Fibroblast of skin of right quadriceps (primary cell): Measurements from ENCODE around the gene HOXB2.

Experiments
- DNase-seq: peaks from one replicate; pipeline ENCODE4 v3.0.0-alpha.2; 2013

The HOXB2 gene

DNA sequence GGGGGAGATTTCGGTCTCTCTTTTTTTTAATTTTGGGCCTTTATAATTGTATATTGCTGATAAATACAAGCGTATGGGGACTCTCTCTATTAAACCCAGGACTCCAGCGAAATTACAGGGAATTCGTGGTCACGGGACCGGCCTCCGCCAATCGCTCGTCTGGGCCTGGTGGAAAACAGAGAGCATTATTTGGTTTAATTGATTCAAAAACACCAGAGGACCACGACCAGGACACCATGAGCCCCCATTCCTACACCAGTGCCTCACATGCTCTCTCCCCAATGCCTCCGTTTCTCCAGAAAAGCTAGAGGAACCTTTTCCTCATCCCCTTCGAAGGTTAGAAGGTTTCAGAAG lies at the start of gene HOXB2:
Gene HOXB2 (minus strand): TSS at position 88 of the 354 bp plus-strand sequence. CDS start 198 bp downstream, outside the sequence.
- DNase-seq, result peak; percentile 70

DNA sequence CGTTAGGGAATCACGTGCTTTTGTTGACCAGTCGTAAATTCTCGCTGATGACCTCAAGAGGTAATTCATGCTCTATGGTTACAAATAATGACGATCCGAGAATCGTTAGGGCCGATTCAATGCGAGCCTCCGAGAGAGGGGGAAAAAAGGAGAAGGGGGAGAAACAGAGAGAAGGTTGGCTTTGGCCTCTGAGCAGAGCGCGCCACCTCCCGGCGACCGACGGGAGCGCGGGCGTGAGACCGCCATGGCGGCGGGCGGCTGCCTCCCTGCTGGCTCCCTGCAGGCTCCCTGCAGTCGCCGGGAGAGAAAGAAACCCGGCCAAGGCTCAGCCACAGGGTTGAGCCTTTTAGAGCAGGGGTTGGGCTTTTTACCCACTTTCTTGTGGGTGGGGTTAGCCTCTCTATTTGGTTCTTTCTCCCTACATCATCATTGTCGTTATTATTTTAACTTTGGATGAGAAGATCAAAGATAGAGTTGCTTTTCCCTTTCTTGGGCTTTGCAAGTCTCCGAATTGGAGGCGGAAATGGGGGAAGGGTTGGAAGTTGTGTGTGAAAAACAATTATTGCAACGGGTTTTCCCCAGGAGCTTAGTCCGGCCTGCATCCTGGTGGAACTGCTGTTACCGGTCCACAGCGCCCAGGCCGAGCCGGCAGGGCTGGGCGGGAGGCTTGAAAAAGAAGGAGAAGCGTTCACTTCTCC lies 49.1 kb upstream of the HOXB2 start:
- peak; percentile 90 for DNase-seq

DNA sequence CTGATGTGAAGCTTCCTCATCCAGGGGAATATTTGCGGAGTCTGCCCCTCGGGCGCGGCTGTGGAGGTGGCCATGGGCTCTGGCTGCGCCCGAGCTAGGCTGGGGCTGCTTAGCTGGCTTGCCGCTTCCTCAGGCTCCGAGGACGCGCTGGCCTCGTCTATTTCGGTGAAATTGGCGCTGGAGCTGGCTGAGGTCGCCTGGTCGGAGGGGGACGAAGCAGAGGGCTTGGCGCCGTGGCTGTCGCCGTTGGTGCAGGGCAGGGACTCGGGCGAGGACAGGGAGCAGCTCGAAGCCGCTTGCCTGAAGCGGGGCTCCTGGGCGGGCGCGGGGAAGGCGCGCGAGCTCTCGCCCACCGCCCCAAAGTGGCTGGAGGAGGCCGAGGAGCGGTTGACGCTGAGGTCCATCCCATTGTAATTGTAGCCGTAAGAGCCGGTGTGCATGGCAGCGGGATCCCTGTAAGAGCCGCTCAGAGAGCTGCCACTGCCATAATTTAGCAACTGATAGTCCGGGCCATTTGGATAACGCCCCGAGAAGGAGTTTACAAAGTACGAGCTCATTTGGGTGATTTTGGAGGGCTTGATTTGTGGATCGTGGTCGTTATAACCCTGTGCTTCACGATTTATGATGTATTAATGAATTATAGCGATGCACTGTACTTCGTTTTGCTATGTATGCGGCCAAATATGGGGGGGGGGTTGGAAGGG lies 48.4 kb upstream of the HOXB2 start, which contains the start of gene HOXB5:
Gene HOXB5 (minus strand): TSS at position 654 of the 704 bp plus-strand sequence. CDS start 97 bp downstream, at position 557.
- DNase-seq, result no peak

DNA sequence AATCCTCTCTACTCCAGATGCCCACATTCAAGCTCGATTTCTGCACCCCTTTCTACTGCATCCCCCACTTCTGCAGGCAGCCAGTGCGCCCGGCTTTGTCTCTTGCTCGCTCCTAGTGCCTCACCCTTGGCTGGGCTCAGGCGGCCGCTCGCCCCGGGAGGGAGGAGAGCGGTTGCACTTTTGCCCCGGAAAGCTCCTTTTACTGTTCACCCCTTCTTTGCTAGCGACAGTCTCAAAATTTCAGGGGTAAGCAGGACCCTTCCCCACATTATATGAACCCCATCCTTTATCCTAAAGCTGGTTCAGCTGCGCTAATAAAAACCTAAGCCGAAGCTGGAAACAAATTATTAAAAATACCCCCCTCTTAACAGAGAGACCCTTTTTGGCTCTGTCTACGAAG lies 47.7 kb upstream of the HOXB2 start:
- DNase-seq, result no peak

DNA sequence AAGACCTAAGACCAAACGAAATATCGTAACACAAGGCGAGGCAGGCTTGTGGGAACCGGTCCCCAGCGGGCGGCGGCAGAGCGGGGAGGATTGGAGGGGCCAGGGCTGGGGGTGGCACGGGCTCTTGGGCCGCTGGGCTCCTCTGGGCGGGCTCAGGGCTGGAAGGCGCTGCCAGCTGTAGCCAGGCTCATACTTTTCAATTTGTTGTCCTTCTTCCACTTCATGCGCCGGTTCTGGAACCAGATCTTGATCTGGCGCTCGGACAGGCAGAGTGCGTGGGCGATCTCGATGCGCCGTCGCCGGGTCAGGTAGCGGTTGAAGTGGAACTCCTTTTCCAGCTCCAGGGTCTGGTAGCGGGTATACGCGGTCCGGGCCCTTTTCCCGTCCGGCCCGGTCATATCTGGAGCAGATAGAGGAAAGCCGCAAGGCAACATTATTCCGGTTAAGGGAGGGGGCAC lies 47.2 kb upstream of the HOXB2 start:
- no peak for DNase-seq

DNA sequence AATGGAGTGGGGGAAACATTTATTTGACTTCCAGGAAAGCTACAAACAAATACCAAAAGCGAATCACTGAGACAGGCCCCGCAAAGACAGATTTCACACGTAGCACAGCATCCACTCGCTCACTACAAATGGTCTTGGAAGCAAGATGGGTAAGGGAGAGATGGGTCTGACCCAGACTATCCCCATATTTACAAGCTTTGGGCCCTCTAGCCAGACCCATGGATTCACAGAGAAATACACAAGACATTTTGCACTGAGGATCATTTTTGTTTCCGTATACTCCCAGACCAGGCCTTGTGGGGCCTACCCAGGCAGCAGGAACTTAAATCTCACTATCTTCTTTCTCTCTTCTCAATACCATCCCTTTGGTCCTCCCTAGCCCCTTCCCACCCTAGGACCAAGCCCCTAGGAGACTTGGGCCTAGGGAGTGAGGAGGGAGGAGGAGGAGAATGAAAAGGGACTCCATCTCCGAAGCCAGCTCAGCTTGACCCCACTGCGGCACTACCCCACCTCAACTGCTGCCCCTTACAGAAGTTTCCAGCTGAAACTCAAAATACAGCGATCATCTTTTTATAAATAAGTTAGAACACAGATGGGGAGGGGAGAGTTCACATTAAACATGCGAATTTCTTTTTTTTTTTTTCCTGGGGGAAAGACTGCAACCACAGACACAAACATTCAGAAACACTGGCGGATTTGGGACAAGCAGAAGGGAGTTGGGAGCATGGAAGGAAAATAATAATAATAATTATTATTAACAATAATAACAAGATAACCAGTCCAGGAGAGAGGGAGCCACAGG lies 46.5 kb upstream of the HOXB2 start:
- DNase-seq, result no peak

DNA sequence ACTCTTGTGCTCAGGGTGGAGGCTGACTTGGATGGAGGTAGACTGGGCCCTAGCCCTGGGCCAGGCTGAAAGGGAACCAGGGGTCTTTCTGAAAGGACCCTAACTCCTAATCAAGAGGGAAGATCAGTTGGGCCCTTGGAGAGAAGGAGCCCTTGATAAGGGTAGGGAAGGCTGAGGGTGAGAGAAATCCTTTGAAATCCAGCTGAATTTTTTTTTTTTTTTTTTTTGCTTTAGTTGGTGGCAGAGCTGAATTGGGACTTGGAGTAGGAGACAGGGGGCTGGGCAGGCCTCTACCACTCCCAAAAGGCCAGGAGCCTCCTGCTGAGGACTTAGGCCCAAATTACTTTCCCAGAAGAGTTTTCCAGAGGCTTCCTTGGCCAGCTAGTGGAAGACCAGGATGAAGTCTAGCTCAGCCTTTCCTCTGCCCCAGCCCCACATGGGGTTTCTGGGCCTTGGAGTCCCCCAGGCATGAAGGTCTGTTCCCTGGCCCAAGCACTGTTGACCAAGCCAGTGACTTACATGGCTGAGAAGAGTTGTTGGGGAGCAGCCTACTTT lies 45.8 kb upstream of the HOXB2 start:
- no peak for DNase-seq

DNA sequence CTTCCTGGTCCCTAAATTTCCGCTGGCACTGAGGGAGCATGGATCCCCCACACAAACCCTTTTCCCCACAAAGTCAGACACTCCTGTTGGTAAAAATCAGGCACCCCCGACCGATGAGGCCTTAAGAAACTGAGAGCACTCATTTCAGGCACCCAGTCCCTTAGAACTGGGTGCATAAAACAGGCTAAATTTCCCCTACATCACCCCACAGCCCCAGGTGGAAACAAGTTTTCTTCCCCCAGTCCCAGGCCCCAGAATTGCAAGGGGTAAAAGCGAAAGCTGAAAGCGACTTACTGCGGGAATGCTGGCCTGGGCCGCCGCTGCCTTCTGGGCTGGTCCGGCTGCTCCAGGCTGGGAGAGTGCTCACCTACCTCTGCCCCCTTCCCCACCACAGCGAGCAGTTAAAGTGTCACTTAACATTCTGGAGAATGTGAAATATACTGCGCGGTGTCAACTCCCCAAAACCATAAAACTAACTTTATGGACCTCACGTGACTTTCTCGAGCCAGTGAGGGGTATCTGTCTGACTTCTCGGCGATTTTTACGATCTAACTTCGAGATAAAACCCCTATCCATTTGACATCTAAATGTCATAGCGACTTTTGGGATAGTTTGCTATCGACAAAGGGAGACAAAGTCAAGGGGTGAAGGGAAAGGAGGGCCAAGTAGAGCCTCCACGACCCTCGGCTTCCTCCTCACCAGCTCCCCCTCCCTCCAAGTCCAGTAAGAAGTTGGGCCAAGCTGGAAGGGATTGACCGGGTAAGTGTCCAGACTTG lies 45.1 kb upstream of the HOXB2 start, which contains the start of gene HOXB3:
Gene HOXB3 (minus strand): TSS at position 411 of the 776 bp plus-strand sequence. CDS start 37,767 bp downstream, outside the sequence.
- peak; percentile 66 for DNase-seq

DNA sequence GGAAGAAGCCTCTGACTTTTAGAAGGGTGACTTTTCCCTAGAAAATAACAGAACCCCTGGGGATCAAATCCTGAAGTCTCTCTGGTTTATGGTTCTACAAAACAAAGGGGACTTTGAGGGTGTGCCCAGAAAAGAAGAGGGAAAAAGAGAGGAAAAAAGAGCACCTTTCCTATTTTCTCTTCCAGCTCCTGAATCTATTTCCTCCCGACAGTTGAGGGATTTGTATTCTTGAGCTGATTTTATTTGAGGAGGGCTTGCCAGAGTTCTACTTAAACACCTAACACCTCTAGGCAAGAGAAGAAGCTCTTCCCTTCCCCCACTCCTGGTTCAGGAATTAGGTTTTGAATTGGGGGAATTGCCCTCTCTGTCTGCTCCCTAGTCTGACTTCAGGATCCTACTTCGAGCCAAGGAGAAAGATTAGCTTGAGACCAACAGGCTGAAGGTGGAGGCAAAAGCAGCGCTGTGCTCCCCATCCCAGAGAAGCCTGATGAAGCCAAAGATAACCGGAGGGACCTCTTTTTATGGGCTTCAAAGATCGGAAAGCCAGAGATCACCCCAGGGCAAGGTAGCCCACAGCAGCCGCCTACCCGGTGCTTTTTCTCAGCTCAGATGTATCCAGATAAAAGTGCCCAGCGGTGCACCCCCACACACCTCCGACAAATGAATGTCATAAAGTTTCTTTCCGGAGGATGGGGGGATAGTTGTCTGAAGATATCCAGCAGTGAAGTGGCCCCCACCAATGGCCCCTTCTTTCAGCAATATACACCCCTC lies 44.3 kb upstream of the HOXB2 start:
- no peak for DNase-seq

DNA sequence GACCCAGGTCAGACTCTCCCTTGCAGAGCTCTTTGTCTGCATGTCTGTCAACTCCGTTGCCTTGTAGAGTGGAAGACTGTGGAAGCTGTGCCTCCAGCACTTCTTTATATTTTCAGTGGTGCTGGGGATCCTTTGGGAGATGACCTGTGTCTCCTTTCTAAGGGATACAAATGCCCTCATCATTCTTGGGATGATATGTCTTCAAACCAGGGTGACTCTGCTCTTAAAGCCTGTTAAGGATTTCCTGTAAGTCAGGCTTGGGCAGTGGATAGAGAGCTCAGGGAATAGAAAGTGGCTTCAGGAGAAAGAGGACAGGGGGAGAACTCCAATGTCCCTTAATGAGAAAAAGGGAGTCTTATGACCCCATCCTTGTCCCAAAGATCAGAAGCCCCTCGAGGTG lies 43.6 kb upstream of the HOXB2 start:
- DNase-seq, result no peak

DNA sequence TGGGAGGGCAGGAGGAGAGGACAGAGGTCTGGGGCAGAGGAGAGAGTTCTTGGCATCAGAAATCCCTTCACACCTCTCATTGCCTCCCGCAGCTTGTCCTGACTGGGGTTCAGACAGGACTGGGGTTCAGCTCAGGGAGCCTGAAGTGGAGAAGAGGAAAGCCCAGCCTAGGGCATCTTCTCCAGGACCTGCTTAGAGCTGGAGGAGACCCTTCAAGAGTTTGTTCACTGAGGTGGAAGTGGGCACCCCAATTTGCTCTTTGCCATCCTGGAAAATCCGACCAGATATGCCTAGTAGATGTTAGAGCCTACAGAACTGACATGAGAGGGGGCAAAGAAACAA lies 43.1 kb upstream of the HOXB2 start:
- no peak for DNase-seq

DNA sequence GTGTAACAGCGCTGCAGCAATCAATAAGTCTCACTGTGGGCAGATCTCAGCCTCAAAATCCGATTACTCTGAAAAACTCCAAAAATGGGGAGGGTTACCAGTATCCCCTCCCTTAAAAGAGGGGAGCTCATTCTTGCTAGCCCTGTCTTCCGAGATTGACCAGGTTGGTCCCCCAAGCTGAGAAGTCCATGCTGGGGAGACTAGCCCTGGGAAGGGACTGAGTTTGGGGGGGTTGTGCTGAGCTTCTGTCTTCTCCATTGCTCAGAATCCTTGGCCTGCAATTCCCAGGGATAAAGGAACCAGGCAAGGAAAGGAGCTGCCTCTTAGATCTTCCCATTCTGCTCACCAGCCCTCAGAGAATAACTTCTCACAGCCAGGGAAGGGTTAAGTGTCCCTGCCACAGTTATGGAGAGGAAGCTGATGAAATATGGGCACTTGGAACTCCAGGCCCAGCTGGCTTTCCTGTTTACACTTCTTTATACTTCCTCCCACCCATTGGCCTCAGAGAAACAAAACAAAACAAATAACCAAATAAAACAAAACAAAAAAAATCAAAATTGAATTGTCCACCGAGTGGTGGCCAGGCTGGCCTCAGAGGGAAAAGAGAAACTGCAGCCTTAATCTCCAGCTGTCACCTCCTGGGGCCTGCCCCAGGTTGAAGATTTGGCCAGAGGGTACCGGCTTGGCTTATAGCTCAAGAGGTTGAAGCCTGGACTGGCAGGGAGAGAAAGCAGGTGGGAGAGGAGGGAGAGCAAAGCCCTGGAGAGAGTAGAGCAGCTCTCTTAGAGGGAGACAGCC lies 42.6 kb upstream of the HOXB2 start:
- DNase-seq, result no peak

DNA sequence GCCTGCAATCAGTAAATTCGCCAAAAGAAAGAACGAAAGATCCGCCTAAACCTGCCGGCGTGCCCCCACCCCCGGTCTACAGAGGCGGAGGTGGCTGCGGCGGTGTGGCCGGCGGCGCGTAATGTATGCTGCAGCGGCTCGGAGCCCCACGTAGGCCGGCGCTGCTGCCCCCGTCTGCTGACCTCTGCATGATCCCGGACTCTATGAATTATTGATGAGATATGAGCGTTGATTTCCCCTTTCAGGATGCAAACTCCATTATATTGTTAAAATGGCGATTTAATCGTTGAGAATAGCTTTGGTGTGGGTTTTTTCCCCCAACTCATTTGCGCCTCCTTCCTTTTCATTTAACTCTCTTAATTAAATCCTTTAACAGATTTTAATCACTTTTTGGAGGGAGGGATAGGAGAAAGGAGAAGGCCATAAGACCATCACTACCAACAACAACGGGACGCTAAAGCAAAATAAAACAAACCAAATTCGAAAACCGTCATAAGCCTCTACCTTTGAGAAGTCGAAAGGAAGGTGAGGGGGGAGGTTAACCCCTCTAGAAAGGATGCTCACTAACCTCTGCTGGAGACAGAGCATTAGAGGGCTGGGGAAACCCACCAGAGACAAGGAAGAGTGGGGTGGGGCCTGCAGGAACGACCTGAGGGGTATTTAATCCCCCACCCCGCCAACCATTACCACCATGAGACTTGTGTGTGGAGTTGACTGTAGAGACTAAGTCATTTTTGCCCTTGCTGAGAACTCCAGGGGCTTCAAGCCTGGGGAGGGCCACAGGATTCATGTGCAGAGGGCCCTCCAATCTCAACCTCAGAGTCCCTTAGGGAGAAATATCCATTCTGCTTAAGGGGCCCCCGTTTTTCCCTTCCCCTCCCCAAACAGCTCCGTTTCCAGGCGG lies 41.7 kb upstream of the HOXB2 start:
- no peak for DNase-seq

DNA sequence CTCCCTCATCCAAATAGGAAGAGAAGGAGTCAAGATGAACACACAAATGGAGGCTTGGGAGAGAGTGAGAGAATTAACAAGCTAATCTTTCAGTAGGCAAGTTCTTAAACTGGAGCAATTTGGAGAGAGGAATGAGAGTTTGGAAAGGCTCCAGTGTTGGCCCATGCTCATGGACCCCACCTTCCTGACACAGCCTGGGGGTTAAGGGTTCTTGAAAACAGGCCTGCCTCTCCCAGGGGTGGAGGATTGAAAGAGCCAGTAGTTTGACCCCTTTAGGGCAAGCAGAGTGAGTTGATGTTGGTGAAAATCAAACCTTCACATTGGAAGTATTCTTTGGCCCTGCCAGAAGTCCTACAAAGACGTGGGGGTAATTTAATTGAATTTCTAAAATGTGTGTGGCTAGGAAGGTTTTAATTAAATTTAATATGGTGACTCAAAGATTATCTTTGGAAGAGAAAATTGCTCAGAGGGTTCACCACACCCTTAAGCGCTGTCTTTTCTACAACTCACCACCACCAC lies 39.4 kb upstream of the HOXB2 start:
- peak; percentile 57 for DNase-seq

DNA sequence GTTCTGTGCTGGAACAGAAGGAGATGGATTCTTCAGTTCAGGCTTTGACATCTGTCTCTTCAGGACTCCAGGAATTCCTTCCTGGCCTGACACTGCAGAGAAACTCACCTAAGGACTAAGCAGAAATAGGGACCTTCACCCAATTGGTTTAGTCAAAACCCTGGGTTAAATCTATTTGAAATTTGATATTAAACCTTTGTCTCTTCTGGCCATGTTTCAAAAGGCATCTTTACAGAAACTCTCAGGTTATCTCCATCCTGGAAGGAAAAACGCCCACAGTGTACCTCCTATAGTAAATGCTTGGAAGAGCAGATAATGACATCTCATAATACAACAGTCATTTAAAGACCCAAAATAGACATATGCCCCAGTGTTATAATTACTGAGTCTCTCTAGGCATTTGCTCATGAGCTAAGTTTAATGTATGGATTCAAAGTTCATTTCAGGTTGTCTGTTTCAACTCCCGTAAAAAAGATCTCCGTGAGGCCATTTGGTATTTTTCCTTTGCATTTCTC lies 38.9 kb upstream of the HOXB2 start:
- no peak for DNase-seq

DNA sequence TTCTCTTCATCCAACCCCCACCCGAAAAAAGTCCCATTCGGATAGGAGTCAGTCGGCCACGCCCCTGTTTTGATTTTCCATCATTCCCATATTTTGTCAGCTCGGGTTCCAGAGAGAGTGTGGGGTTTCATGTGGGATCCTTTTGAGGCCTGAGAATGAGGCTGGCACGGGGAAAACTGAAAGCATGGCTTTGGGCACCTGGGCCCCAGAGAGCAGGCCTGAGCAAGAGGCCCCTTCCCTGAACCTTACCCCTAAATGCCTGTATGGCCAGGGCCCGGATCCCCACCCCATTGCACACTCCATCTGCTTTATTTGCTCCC lies 37.8 kb upstream of the HOXB2 start:
- DNase-seq, result no peak

DNA sequence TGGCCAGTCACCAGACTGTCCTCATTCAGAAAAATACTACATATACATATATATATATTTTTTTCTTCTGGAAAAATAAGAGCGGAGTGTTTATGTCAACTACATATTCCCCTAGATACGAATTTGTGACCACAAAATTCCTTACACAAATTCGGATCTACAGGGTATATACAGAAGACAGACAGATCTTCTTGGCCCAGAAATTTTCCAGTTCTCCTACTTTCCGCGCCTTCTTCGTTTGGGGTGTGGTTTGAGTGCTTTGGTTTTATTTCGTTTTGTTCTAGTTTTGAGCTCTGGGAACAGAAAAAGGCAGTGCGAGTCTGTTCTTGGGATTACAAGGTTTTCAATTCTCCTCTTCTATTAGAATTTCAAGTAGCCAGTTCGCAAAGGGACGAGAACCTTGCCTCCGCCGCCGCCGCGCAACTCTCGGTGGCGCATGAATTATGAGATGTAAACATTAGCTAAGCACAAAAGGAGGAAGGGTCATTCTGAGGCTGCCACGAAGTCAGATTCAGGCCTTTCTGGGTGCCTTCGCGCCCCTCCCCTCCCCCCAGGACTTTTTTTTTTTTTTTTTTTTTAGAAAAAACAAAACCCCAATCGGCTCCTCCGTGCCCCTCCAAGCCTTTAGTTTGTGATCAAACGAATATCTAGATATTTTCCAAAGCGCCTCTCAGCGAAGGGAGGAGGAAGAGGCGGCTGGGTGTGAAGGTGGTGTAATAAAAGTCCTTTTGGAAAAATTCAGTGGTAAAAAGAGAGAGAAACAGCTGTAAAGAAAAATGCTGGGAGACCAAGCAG lies 35.0 kb upstream of the HOXB2 start:
- no peak for DNase-seq

DNA sequence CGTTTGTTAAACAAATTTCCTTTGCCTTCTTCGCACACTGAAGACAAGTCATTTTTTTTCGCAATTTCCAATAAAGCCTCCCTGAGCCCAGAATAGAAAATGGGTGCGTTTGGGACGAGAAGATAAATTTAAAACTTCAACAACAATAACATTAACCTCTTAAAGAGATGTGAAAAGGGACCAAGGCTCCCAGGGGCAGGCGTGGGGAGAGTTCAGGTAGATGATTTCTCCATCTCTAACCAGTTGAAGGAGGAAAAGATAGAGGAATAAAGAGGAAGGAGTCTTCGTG lies 34.5 kb upstream of the HOXB2 start:
- no peak for DNase-seq
